ENCODE data around the gene GPR142. TPM values are rescaled to one million over a fixed set of nuclear protein-coding genes. Genes with fewer than 3 reads are reported as not detected.

The GPR142 gene
- total and polyA plus RNA-seq, 8 donors: not detected

GRCh38 chr17:74351552-74352210 is 15.6 kb upstream of the GPR142 start:
- no peak overlapping the region for H3K27ac ChIP-seq
- intact Hi-C loops (cut with DNase I; ENCODE audit: low total_unique reads): no loop called here
- TF ChIP-seq CTCF (IDR thresholded peaks at IDR 0.05) (no peak), EP300 (IDR thresholded peaks at IDR 0.05) (no peak), POLR2A (IDR thresholded peaks at IDR 0.05) (no peak), POLR2AphosphoS5 (IDR thresholded peaks at IDR 0.05) (no peak)
- H3K4me3 ChIP-seq: no peak overlapping the region
- peaks cover 2 to 18% (median 6%) of the 10 kb centered on the region in 4 donors for H3K4me1 ChIP-seq
- H3K9me3 ChIP-seq: no peaks in the 10 kb centered on the region
- peaks cover 14 to 92% (median 58%) of the 10 kb centered on the region in 3 donors for H3K27me3 ChIP-seq
- 6 to 75% (median 11%) methylated on average over 1 to 55 of the region's 55 CpGs for WGBS, 5 donors
- no peaks in the 10 kb centered on the region for H3K36me3 ChIP-seq
- peak in 1 of 2 donors; percentile 41 for DNase-seq

- no peak for TF ChIP-seq CTCF (IDR thresholded peaks at IDR 0.05)
- no peak for TF ChIP-seq EP300 (IDR thresholded peaks at IDR 0.05)
- no peak for TF ChIP-seq POLR2AphosphoS5 (IDR thresholded peaks at IDR 0.05)
- no peak for TF ChIP-seq POLR2A (IDR thresholded peaks at IDR 0.05)
- Histone ChIP-seq H3K9me3 (no peaks in the 10 kb centered on the region), H3K27ac (no peak overlapping the region), H3K27me3 (peaks cover 26 to 100% (median 74%) of the 10 kb centered on the region in 3 donors), H3K36me3 (no peaks in the 10 kb centered on the region), H3K4me1 (peaks cover 7 to 29% (median 17%) of the 10 kb centered on the region in 4 donors), H3K4me3 (no peak overlapping the region)
- intact Hi-C loops (cut with DNase I; ENCODE audit: low total_unique reads): no loop called here
- 67 to 82% (median 76%) methylated on average over 8 to 10 of the region's 10 CpGs for WGBS, 5 donors
- no peak for DNase-seq
Observed at GRCh38 chr17:74353446-74354060, 13.8 kb upstream of the GPR142 start.

DNA sequence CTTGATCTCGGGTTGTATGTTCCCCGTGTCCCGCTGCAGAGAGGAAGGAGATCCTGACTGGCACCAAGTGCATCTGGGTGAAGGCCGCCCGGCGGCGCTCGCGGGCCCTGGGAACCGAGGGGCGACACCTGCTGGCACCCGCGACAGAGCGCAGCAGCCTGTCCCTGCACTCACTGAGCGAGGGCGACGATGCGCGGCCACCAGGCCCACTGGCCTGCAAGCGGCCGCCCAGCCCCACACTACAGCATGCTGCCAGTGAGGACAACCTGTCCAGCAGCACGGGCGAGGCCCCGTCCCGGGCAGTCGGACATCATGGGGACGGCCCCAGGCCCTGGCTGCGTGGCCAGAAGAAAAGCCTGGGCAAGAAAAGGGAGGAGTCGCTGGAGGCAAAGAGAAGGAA is 13.2 kb upstream of the GPR142 start:
- Histone ChIP-seq H3K9me3 (no peaks in the 10 kb centered on the region), H3K4me1 (peaks cover 7 to 29% (median 17%) of the 10 kb centered on the region in 4 donors), H3K27ac (no peak overlapping the region), H3K4me3 (no peak overlapping the region), H3K36me3 (no peaks in the 10 kb centered on the region), H3K27me3 (peaks cover 26 to 100% (median 78%) of the 10 kb centered on the region in 3 donors)
- DNase-seq: peak; percentile 34 to 71
- 6 to 18% (median 10%) methylated on average over 21 to 29 of the region's 29 CpGs for WGBS, 5 donors
- no peak for TF ChIP-seq POLR2AphosphoS5 (IDR thresholded peaks at IDR 0.05)
- TF ChIP-seq CTCF (IDR thresholded peaks at IDR 0.05): peak in 3 of 7 experiments; percentile 10 to 21 (median 14)
- TF ChIP-seq POLR2A (IDR thresholded peaks at IDR 0.05): no peak
- no peak for TF ChIP-seq EP300 (IDR thresholded peaks at IDR 0.05)
- intact Hi-C loops (cut with DNase I; ENCODE audit: low total_unique reads): no loop called here

DNA sequence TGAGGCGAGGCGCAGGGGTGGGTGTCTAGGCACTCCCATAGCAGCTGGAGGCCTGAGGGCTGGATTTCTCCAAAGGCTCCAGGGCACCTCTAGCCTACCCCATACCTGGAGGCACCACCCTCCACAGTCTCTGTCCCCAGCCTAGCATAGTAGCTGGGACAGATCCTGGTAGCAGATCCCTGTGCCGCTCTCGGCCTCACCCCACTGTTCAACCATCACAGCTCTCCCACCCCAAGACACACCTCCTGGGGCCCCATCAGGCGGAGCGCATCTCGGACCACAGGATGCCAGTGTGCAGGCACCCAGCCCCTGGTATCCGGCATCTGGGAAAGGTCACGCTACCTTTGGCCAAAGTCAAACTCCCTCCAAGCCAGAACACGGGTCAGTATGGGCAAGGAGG is 12.7 kb upstream of the GPR142 start:
- WGBS, 5 donors: 74 to 82% (median 77%) methylated on average over 10 of the region's 10 CpGs
- no peak overlapping the region for H3K4me3 ChIP-seq
- peaks cover 7 to 29% (median 17%) of the 10 kb centered on the region in 4 donors for H3K4me1 ChIP-seq
- no peaks in the 10 kb centered on the region for H3K36me3 ChIP-seq
- TF ChIP-seq EP300 (IDR thresholded peaks at IDR 0.05) (no peak), POLR2A (IDR thresholded peaks at IDR 0.05) (no peak), POLR2AphosphoS5 (IDR thresholded peaks at IDR 0.05) (no peak), CTCF (IDR thresholded peaks at IDR 0.05) (no peak)
- H3K27ac ChIP-seq: no peak overlapping the region
- H3K27me3 ChIP-seq: peaks cover 26 to 100% (median 82%) of the 10 kb centered on the region in 3 donors
- no peak for DNase-seq
- no peaks in the 10 kb centered on the region for H3K9me3 ChIP-seq
- intact Hi-C loops (cut with DNase I; ENCODE audit: low total_unique reads): no loop called here

All from stomach (tissue), 9 donors.